Neural crest cell (in vitro differentiated cells): ENCODE results near the gene DDRGK1. TPM values are rescaled to one million over a fixed set of nuclear protein-coding genes. Genes with fewer than 3 reads are reported as not detected.

Experiments used
- DNase-seq: peaks from one replicate; pipeline ENCODE4 v3.0.0; 2021; ENCODE audit warnings: low read depth, mixed read lengths, low spot score
- H3K27ac Mint-ChIP-seq: one replicate; pipeline ENCODE4 v1.8.0; 2021; ENCODE audit warnings: mild to moderate bottlenecking, mixed read lengths; ENCODE audit not compliant: unreplicated experiment
- H3K27me3 Mint-ChIP-seq: 2 replicates; pipeline ENCODE4 v1.8.0; 2021; ENCODE audit warnings: low read depth, mild to moderate bottlenecking, mixed read lengths
- H3K36me3 Mint-ChIP-seq: 2 replicates; pipeline ENCODE4 v1.8.0; 2021; ENCODE audit warnings: low read depth, mild to moderate bottlenecking, mixed read lengths
- H3K4me1 Mint-ChIP-seq: 2 replicates; pipeline ENCODE4 v1.8.0; 2021; ENCODE audit warnings: mixed read lengths
- H3K4me3 Mint-ChIP-seq: one replicate; pipeline ENCODE4 v1.8.0; 2021; ENCODE audit warnings: mild to moderate bottlenecking, mixed read lengths
- H3K9me3 Mint-ChIP-seq: 2 replicates; pipeline ENCODE4 v1.8.0; 2021; ENCODE audit warnings: mixed read lengths
- total RNA-seq: library from RNA; stranded (reverse); gene quantifications from 2 replicates; pipeline ENCODE4 v1.2.1, GENCODE V29; 2021
- TF ChIP-seq, protein P1 (sequence below): fragments of 200-600 bp; sonication (generic); conservative IDR thresholded peaks from 2 replicates; pipeline ENCODE4 v1.5.0; 2021; ENCODE audit warnings: antibody characterized with exemption, mild to moderate bottlenecking

The DDRGK1 gene
- total RNA-seq, 1 donor from 2014 or later = 57.2 TPM

DNA sequence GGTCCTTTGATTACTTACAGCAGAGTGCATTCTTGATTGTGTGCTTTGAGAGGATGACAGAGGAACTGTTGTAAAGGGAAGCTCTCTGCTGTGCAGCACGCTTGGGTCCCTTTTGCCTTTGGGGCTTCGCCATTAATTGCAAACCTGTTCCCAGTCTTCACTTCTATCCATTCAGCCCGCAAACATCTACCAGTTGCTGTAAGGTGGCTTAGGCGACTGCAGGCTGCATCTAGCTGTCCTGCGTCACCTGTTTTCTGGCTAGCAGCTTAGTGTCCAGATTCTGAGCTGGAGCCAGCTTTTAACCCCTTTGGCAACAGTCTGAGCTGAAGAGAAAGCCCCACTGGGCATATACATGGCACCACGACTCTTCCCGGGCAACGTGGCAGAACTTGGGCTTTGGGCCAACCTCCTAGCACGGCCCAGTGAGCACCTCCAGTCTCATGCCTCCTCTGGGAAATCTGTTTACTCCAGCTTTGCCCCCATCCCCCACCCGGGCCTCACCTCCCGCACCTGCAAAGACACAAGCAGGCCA, 42.3 kb downstream of the DDRGK1 start:
- no peak for DNase-seq
- no peaks in the 10 kb centered on the region for H3K9me3 Mint-ChIP-seq
- peak overlapping the region; percentile 34 for H3K4me3 Mint-ChIP-seq
- peaks cover 27% of the 10 kb centered on the region for H3K4me1 Mint-ChIP-seq
- H3K27me3 Mint-ChIP-seq = no peaks in the 10 kb centered on the region
- TF ChIP-seq, protein P1, sequence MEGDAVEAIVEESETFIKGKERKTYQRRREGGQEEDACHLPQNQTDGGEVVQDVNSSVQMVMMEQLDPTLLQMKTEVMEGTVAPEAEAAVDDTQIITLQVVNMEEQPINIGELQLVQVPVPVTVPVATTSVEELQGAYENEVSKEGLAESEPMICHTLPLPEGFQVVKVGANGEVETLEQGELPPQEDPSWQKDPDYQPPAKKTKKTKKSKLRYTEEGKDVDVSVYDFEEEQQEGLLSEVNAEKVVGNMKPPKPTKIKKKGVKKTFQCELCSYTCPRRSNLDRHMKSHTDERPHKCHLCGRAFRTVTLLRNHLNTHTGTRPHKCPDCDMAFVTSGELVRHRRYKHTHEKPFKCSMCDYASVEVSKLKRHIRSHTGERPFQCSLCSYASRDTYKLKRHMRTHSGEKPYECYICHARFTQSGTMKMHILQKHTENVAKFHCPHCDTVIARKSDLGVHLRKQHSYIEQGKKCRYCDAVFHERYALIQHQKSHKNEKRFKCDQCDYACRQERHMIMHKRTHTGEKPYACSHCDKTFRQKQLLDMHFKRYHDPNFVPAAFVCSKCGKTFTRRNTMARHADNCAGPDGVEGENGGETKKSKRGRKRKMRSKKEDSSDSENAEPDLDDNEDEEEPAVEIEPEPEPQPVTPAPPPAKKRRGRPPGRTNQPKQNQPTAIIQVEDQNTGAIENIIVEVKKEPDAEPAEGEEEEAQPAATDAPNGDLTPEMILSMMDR = no peak
- no peaks in the 10 kb centered on the region for H3K36me3 Mint-ChIP-seq
- peak overlapping the region; percentile 50 for H3K27ac Mint-ChIP-seq

DNA sequence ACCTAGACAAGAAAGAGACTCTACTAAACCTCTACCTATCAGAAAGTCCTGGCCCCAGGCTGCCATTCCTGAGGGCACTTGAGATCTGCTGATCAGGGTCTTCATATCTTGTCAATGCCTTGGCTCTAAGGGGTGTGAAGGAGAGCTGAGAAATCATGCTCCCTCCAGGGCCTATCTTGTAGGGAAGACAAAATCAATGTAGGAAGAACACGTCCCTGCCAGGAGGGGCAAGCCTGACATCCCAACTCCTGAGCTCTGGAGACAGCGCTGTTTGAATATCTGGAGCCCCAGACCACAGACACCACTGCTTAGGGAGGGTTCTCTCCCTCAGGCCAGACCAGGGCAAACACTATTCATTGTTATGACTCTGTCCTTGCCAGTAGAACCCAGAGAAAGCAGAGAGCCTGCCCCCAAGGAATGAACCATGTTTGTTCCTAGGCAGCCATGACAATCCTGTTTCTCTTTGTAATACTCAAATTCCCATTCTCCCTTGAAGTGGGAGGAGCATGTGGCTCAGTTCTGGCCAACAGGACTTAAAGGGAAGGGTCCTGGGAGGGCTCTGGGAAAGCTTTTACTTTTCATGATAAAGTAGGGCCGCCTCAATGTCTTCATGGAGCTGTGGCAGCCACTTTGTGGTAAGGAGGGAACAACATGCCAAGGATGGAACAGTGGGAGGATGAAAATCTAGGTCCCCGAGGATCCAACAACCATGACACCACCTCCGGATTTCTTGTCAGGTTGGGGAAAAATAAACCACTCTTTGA, 43.0 kb downstream of the DDRGK1 start:
- TF ChIP-seq, protein P1 = no peak
- no peak for DNase-seq
- Mint-ChIP-seq H3K27me3 (no peaks in the 10 kb centered on the region), H3K4me3 (peak overlapping the region; percentile 85), H3K9me3 (no peaks in the 10 kb centered on the region), H3K27ac (no peak overlapping the region), H3K36me3 (no peaks in the 10 kb centered on the region), H3K4me1 (peaks cover 28% of the 10 kb centered on the region)

DNA sequence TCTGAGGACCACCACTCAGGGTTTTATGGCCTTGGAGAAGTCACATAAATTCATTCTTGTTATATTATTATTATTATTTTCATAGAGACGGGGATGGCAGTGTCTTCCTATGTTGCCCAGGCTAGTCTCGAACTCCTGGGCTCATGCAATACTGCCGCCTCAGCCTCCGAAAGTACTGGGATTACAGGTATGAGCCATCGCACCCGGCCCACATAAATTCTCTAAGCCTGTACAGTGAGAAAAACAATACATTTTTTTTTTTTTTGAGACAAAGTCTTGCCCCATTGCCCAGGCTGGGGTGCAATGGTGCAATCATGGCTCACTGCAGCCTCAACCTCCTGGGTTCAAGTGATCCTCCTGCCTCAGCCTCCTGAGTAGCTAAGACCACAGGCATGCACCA, 44.1 kb downstream of the DDRGK1 start:
- H3K27ac Mint-ChIP-seq = no peak overlapping the region
- no peaks in the 10 kb centered on the region for H3K9me3 Mint-ChIP-seq
- H3K27me3 Mint-ChIP-seq = no peaks in the 10 kb centered on the region
- H3K4me1 Mint-ChIP-seq = peaks cover 28% of the 10 kb centered on the region
- no peak for DNase-seq
- TF ChIP-seq, protein P1 = no peak
- no peaks in the 10 kb centered on the region for H3K36me3 Mint-ChIP-seq
- H3K4me3 Mint-ChIP-seq = no peak overlapping the region

GRCh38 chr20:3158968-3159431, 45.5 kb downstream of the DDRGK1 start:
- Mint-ChIP-seq H3K4me1 (peaks cover 28% of the 10 kb centered on the region), H3K36me3 (no peaks in the 10 kb centered on the region)

GRCh38 chr20:3157817-3158216, 46.7 kb downstream of the DDRGK1 start:
- Mint-ChIP-seq H3K4me1 (peaks cover 28% of the 10 kb centered on the region), H3K27ac (no peak overlapping the region), H3K9me3 (no peaks in the 10 kb centered on the region), H3K36me3 (no peaks in the 10 kb centered on the region), H3K27me3 (no peaks in the 10 kb centered on the region), H3K4me3 (peak overlapping the region; percentile 84)
- DNase-seq = no peak
- TF ChIP-seq, protein P1 = no peak

More at GRCh38 chr20:3158968-3159431, 45.5 kb downstream of the DDRGK1 start:
- Mint-ChIP-seq H3K9me3 (no peaks in the 10 kb centered on the region), H3K27ac (peak overlapping the region; percentile 96), H3K27me3 (no peaks in the 10 kb centered on the region), H3K4me3 (peak overlapping the region; percentile 96)
- TF ChIP-seq, protein P1 = no peak
- no peak for DNase-seq
